Subcutaneous adipose tissue (tissue), 4 donors: ENCODE data around the gene HTRA3. TPM values are rescaled to one million over a fixed set of nuclear protein-coding genes. Genes with fewer than 3 reads are reported as not detected.

ENCODE experiments used
- total RNA-seq, 4 donors: library from RNA; depleted of rRNA; stranded (reverse); fragments of >200 nt; gene quantifications; one replicate each; pipeline ENCODE4 v1.1.0, GENCODE V29; 2016
- TF ChIP-seq, protein P1 (sequence below): fragments of 450-650 bp; IDR thresholded peaks from one replicate; pipeline ENCODE4 v1.5.1; 2016; ENCODE audit warnings: low read depth, mild to moderate bottlenecking, control low read depth, antibody characterized with exemption, moderate library complexity

The HTRA3 gene
- total RNA-seq, 4 donors from 2014 or later: 40.7 to 65.9 (median 56.9) TPM

DNA sequence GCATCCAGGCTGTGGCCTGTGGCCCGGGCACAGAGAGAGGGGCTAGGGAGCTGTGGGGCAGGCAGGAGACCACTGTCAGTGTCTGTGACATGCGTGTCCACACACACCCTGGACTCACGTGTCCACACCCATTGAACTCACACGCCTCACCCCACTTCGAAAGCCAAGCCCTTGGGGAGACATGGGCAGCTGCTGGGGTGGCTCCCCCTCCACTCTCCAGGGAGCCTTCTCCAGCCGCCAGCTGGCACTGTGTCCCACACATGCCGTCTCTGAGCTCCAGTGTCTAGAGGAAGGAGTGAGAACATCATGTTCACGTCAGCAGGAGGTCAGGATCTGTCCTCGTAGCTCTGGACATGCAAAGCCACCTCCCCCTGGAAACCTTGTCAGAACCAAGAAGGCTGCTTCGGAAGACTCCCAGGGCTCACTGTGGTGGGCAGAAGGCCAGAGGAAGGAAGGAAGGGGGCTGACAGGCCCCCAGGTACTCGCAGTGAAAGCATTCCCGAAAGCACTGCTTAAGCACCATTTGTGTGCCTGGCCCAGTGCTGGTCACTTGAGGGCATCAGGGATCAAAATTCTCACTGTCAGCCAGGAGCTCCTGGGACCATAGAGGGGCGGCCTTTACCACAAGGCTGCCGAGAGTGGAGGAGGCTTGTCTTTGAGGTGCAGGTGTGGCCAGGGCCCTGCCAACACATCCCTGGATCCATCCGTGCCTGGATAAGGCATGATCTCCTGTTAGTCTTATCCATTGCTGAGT is 61.4 kb downstream of the HTRA3 start:
- TF ChIP-seq, protein P1, sequence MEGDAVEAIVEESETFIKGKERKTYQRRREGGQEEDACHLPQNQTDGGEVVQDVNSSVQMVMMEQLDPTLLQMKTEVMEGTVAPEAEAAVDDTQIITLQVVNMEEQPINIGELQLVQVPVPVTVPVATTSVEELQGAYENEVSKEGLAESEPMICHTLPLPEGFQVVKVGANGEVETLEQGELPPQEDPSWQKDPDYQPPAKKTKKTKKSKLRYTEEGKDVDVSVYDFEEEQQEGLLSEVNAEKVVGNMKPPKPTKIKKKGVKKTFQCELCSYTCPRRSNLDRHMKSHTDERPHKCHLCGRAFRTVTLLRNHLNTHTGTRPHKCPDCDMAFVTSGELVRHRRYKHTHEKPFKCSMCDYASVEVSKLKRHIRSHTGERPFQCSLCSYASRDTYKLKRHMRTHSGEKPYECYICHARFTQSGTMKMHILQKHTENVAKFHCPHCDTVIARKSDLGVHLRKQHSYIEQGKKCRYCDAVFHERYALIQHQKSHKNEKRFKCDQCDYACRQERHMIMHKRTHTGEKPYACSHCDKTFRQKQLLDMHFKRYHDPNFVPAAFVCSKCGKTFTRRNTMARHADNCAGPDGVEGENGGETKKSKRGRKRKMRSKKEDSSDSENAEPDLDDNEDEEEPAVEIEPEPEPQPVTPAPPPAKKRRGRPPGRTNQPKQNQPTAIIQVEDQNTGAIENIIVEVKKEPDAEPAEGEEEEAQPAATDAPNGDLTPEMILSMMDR: no peak

DNA sequence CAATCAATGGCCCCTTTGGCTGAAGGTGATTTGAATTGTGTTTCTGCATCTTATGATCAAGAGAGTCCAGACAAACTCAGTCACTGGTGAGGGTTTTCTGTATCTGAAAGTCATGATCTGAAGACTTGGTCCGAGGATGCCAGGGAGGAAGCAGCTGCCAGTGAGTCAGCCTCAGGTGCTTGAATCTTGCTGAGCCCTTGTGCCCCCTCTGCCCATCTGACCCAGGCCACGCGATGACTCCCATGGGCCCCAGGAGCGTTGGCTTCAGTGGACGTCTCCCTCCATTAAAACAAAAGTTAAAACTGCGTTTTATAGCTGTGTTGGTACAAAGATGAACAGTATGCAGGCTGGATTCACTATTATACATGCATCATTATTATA is 62.0 kb downstream of the HTRA3 start:
- TF ChIP-seq, protein P1: no peak

DNA sequence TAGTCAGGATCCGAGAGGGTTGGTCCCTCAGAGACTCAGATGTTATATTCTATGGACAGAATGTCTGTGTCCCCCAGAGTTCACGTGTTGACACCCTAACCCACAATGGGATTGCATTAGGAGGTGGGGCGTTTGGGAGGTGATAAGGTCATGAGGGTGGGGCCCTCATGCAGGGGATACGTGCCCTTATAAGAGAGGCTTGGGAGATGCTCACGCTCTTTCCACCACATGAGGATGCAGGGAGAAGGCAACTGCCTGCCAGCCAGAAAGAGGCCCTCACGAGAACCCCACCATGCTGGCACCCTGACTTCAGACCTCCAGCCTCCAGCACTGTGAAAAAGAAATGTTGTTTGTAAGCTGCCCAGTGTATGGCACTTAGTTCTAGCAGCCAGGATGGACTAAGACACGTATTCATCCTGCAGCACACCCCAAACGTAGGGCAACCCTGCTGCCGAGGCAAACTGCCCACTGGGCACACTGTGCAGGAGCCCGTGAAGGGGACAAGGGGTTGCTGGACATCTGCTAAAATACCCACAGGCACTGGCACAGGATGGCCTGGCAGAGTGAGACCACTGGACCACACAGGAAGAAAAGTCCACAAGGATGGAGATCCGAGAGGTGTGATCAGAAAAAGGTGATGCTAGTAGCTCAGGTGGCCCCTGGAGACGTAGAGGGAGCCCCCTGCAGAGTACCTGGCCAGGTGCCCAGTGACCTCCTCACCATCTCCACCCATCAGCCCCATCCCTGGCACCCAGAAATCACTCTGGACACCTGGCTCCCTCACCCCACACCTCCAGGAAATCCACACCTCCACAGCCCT is 62.7 kb downstream of the HTRA3 start:
- TF ChIP-seq, protein P1: no peak

DNA sequence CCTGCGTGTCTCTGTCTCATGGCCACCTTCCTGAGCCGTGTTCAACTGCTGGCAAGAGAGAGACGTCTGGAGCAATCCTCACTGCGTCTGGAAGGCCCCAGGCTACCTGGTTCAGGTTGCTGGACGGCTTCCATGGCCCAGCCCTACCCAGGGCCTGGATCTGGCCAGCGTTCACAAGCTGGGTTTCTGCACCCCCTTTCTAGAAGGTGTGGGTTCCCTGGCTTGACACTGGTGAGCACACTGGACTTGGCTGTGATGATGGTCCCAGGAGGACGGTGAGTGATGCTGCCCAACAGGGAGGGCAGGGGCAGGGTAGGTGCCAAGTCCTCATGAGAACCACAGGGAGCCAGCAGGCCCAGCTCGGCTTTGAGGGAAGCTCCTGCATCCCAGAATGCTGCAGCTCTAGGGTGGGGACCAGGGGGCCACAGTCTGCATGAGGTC is 63.4 kb downstream of the HTRA3 start:
- TF ChIP-seq, protein P1: no peak

DNA sequence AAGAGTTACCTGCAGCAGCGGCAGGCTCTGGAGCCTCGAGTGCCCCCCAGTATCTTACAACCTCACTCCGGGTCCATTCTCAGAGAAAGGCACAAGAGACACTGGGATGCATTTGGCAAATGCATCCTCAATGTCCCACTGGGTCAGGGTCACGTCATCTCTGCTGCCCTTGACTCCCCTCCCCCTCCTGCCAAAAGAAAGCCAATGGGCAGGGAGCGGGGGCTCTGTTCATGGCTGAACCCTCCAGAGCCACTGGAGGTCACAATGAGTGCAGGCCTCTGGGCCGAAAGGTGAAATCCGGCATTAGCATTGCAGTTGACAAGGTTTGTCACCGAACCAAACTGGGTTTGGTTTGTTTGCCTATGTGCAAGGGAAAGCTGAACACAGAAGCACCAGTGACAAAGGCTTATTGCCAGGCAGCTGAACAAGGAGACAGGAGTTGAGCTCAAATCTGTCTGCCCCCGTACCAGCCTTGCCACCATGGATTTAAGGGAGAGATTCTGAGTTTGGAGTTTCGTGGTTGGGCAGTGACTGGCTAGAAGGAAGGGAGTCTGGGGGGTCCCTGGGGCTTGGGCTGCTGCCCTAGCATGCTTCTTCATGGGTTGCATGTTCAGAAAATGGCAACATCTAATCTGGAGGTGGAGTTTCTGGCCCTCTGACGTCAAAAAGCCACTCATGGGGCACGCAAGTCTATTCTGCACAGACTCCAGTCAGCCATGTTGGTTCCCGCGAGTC is 64.3 kb downstream of the HTRA3 start:
- TF ChIP-seq, protein P1: no peak

- TF ChIP-seq, protein P1: no peak
Observed at GRCh38 chr4:8334786-8335460, 65.4 kb downstream of the HTRA3 start.
